Neural cell (in vitro differentiated cells): Measurements from ENCODE around the gene ADAP1. TPM values are rescaled to one million over a fixed set of nuclear protein-coding genes. Genes with fewer than 3 reads are reported as not detected.

Source experiments
- H2AFZ ChIP-seq: fragments of 200-600, 300-800 bp; sonication (generic), shearing (Covaris generic); 2 replicates; pipeline ENCODE4 v1.6.0; 2014; ENCODE audit warnings: low read depth, mild to moderate bottlenecking, antibody characterized with exemption, low read length, moderate library complexity
- H3F3A ChIP-seq: fragments of 200-600 bp; shearing (Covaris generic); 2 replicates; pipeline ENCODE4 v1.6.1; 2016; ENCODE audit warnings: mild to moderate bottlenecking, moderate library complexity, mixed read lengths, antibody characterized with exemption, low read length; ENCODE audit not compliant: insufficient read depth, poor library complexity, severe bottlenecking
- H3K27ac ChIP-seq: fragments of 200-600, 300-800 bp; sonication (generic), shearing (Covaris generic); 2 replicates; pipeline ENCODE4 v1.5.1; 2014; ENCODE audit warnings: mild to moderate bottlenecking, low read length, moderate library complexity
- H3K27me3 ChIP-seq: fragments of 300-800, 200-600 bp; sonication (generic), shearing (Covaris generic); 2 replicates; pipeline ENCODE4 v1.6.0; 2014; ENCODE audit warnings: mild to moderate bottlenecking, low read depth, low read length, moderate library complexity; ENCODE audit not compliant: insufficient read depth
- H3K36me3 ChIP-seq: fragments of 300-800, 200-600 bp; sonication (generic), shearing (Covaris generic); 2 replicates; pipeline ENCODE4 v1.5.1; 2014; ENCODE audit warnings: mild to moderate bottlenecking, antibody characterized with exemption, low read length, moderate library complexity; ENCODE audit not compliant: insufficient read depth
- H3K4me2 ChIP-seq: fragments of 300-800, 200-600 bp; sonication (generic), shearing (Covaris generic); 2 replicates; pipeline ENCODE4 v1.6.0; 2014; ENCODE audit warnings: mild to moderate bottlenecking, low read length
- H3K4me3 ChIP-seq: fragments of 300-800, 200-600 bp; sonication (generic), shearing (Covaris generic); 2 replicates; pipeline ENCODE4 v1.5.1; 2014; ENCODE audit warnings: mild to moderate bottlenecking, low read length, moderate library complexity
- H3K79me2 ChIP-seq: fragments of 200-600 bp; shearing (Covaris generic); replicated peaks from 2 replicates; pipeline ENCODE4 v1.6.0; 2014; ENCODE audit warnings: mild to moderate bottlenecking, low read length, moderate library complexity; ENCODE audit not compliant: insufficient read depth
- H3K9ac ChIP-seq: fragments of 300-800, 200-600 bp; sonication (generic), shearing (Covaris generic); 2 replicates; pipeline ENCODE4 v1.6.1; 2016; ENCODE audit warnings: mild to moderate bottlenecking, low read length, mixed read lengths
- H3K9me2 ChIP-seq: fragments of 200-600 bp; shearing (Covaris generic); 2 replicates; pipeline ENCODE4 v1.6.1; 2016; ENCODE audit warnings: mild to moderate bottlenecking, low read length, mixed read lengths; ENCODE audit not compliant: insufficient read depth
- H3K9me3 ChIP-seq: fragments of 200-600, 300-800 bp; sonication (generic), shearing (Covaris generic); 2 replicates; pipeline ENCODE4 v1.6.1; 2016; ENCODE audit warnings: mild to moderate bottlenecking, mixed run types, low read length, moderate library complexity, mixed read lengths
- H4K20me1 ChIP-seq: fragments of 200-600 bp; shearing (Covaris generic); 2 replicates; pipeline ENCODE4 v1.6.1; 2016; ENCODE audit warnings: mild to moderate bottlenecking, mixed run types; ENCODE audit not compliant: insufficient read depth
- CTCF ChIP-seq: fragments of 450-650 bp; IDR thresholded peaks from 2 replicates; pipeline ENCODE4 v1.5.1; 2014; ENCODE audit warnings: antibody characterized with exemption, mild to moderate bottlenecking, moderate library complexity; ENCODE audit not compliant: poor library complexity, severe bottlenecking
- EP300 ChIP-seq: fragments of 450-650 bp; conservative IDR thresholded peaks from 2 replicates; pipeline ENCODE4 v1.6.1; 2014; ENCODE audit warnings: antibody characterized with exemption, mild to moderate bottlenecking, moderate library complexity; ENCODE audit not compliant: poor library complexity, severe bottlenecking
- EZH2 ChIP-seq: fragments of 200-600, 300-800 bp; shearing (Covaris generic), sonication (generic); IDR thresholded peaks from 2 replicates; pipeline ENCODE4 v1.6.1; 2014; ENCODE audit warnings: antibody characterized with exemption, low read length, borderline replicate concordance, mild to moderate bottlenecking; ENCODE audit not compliant: insufficient read depth, poor library complexity, severe bottlenecking
- MXI1 ChIP-seq: fragments of 450-650 bp; conservative IDR thresholded peaks from 2 replicates; pipeline ENCODE4 v1.6.1; 2014; ENCODE audit warnings: antibody characterized with exemption, mild to moderate bottlenecking; ENCODE audit not compliant: poor library complexity, severe bottlenecking
- POLR2AphosphoS5 ChIP-seq: IDR thresholded peaks from 2 replicates; pipeline ENCODE4 v1.6.1; 2012
- RAD21 ChIP-seq: fragments of 450-650 bp; conservative IDR thresholded peaks from 2 replicates; pipeline ENCODE4 v1.6.1; 2014; ENCODE audit warnings: antibody characterized with exemption, mild to moderate bottlenecking, moderate library complexity
- REST ChIP-seq: IDR thresholded peaks from 2 replicates; pipeline ENCODE4 v1.6.1; 2012; ENCODE audit warnings: borderline replicate concordance
- SMC3 ChIP-seq: fragments of 450-650 bp; conservative IDR thresholded peaks from 2 replicates; pipeline ENCODE4 v1.6.1; 2014; ENCODE audit warnings: antibody characterized with exemption, mild to moderate bottlenecking, moderate library complexity; ENCODE audit not compliant: poor library complexity
- TAF1 ChIP-seq: IDR thresholded peaks from 2 replicates; pipeline ENCODE4 v1.6.1; 2012; ENCODE audit warnings: low read depth
- polyA plus RNA-seq: library from polyadenylated mRNA; depleted of rRNA; stranded (reverse); fragments of >200 nt; gene quantifications from 2 replicates; pipeline ENCODE4 v1.2.3, GENCODE V29; 2014

ADAP1 gene
- polyA plus RNA-seq, 1 donor from 2014 or later: 76.8 TPM

GRCh38 chr7:969403-969802, 14.9 kb upstream of the ADAP1 start:
- Histone ChIP-seq H3K27me3 (no peaks in the 10 kb centered on the region), H3K9ac (no peak overlapping the region), H2AFZ (no peak overlapping the region), H3K36me3 (no peaks in the 10 kb centered on the region), H3K9me3 (no peaks in the 10 kb centered on the region), H3F3A (no peaks in the 10 kb centered on the region), H3K79me2 (peaks cover 13% of the 10 kb centered on the region), H3K9me2 (no peaks in the 10 kb centered on the region), H4K20me1 (no peaks in the 10 kb centered on the region), H3K4me2 (no peak overlapping the region), H3K4me3 (no peak overlapping the region), H3K27ac (no peak overlapping the region)
- TF ChIP-seq POLR2AphosphoS5 (no peak), TAF1 (no peak), EZH2 (no peak), REST (no peak), RAD21 (no peak), MXI1 (no peak), SMC3 (no peak), EP300 (no peak), CTCF (no peak)

- Histone ChIP-seq H3K4me2 (no peak overlapping the region), H3F3A (no peaks in the 10 kb centered on the region), H3K4me3 (no peak overlapping the region), H3K36me3 (no peaks in the 10 kb centered on the region), H3K27ac (no peak overlapping the region), H2AFZ (no peak overlapping the region), H3K9me3 (no peaks in the 10 kb centered on the region), H3K9ac (no peak overlapping the region), H3K9me2 (no peaks in the 10 kb centered on the region), H3K79me2 (peaks cover 6% of the 10 kb centered on the region), H3K27me3 (no peaks in the 10 kb centered on the region), H4K20me1 (no peaks in the 10 kb centered on the region)
- TF ChIP-seq POLR2AphosphoS5 (no peak), TAF1 (no peak), MXI1 (no peak), RAD21 (no peak), EZH2 (no peak), SMC3 (no peak), CTCF (no peak), REST (no peak), EP300 (no peak)
Observed at GRCh38 chr7:968205-969105, 14.0 kb upstream of the ADAP1 start.
